ENCODE measurements around the gene SAAL1.

The SAAL1 gene

GRCh38 chr11:18046116-18046777 lies 59.6 kb downstream of the SAAL1 start, which contains the start of gene TPH1:
Gene TPH1 (minus strand): TSS chr11:18046269. CDS start chr11:18040762, 5,507 bp downstream.
- no peak for DNase-seq (ENCODE audit: low read depth, low spot score)
- H3K4me3 ChIP-seq (ENCODE audit: insufficient read length, low read depth) = no peak within 1 kb of the TSS
- no peak within 1 kb of the TSS for H3K9ac ChIP-seq (ENCODE audit: insufficient read length, low read depth)
- TF ChIP-seq ZNF274 (IDR thresholded peaks at IDR 0.05; ENCODE audit: low read depth, low read length) (no peak), YY1 (IDR thresholded peaks at IDR 0.05; ENCODE audit: insufficient read depth, insufficient read length) (no peak), SUZ12 (IDR thresholded peaks at IDR 0.05; ENCODE audit: extremely low read depth, insufficient read depth, insufficient read length) (no peak)
- no peaks in the 10 kb centered on the region for H3K4me1 ChIP-seq (ENCODE audit: insufficient read depth, insufficient read length)
- no peaks in the 10 kb centered on the region for H3K36me3 ChIP-seq (ENCODE audit: insufficient read depth, insufficient read length, low read length)
- H3K27me3 ChIP-seq (ENCODE audit: insufficient read depth, insufficient read length) = peaks cover 33% of the 10 kb centered on the region
- no peaks in the 10 kb centered on the region for H3K9me3 ChIP-seq (ENCODE audit: insufficient read depth, low read length)

- Histone ChIP-seq H3K27me3 (ENCODE audit: insufficient read depth, insufficient read length) (no peaks in the 10 kb centered on the region), H3K9ac (ENCODE audit: insufficient read length, low read depth) (no peak overlapping the region), H3K4me3 (ENCODE audit: insufficient read length, low read depth) (no peak overlapping the region), H3K9me3 (ENCODE audit: insufficient read depth, low read length) (no peaks in the 10 kb centered on the region), H3K4me1 (ENCODE audit: insufficient read depth, insufficient read length) (no peaks in the 10 kb centered on the region), H3K36me3 (ENCODE audit: insufficient read depth, insufficient read length, low read length) (no peaks in the 10 kb centered on the region)
- DNase-seq (ENCODE audit: low read depth, low spot score) = no peak
- no peak for TF ChIP-seq SUZ12 (IDR thresholded peaks at IDR 0.05; ENCODE audit: extremely low read depth, insufficient read depth, insufficient read length)
- TF ChIP-seq YY1 (IDR thresholded peaks at IDR 0.05; ENCODE audit: insufficient read depth, insufficient read length) = no peak
- no peak for TF ChIP-seq ZNF274 (IDR thresholded peaks at IDR 0.05; ENCODE audit: low read depth, low read length)
Observed at GRCh38 chr11:18036456-18036855, 69.4 kb downstream of the SAAL1 start.

Measured in NT2/D1 (cell line).